CD14-positive monocyte (primary cell): ENCODE data around the gene DCP1B. TPM values are rescaled to one million over a fixed set of nuclear protein-coding genes. Genes with fewer than 3 reads are reported as not detected.

Experiments used
- DNase-seq, 3 donors: peaks; one replicate each; pipeline ENCODE4 v3.0.0-alpha.2; 2011 to 2022
- H2AFZ ChIP-seq: 2 replicates; pipeline ENCODE4 v1.6.0; 2012; ENCODE audit warnings: mild to moderate bottlenecking, low read depth, low read length, inconsistent platforms; ENCODE audit not compliant: insufficient read depth, poor library complexity, severe bottlenecking
- H3K27ac ChIP-seq, 2 donors: 1 replicate in 1 of 2; 2 replicates in 1 of 2; pipeline ENCODE4 v1.5.1; 2012 to 2013; ENCODE audit warnings: low read length in 2 of 2, control low read depth in 1 of 2, inconsistent platforms in 1 of 2, low read depth in 1 of 2, mild to moderate bottlenecking in 1 of 2
- H3K27me3 ChIP-seq, 2 donors: one replicate each; pipeline versions ENCODE4 v1.6.0 to v1.6.1; 2011 to 2013; ENCODE audit warnings: low read length in 2 of 2; ENCODE audit not compliant: control insufficient read depth in 2 of 2, insufficient read depth in 2 of 2
- H3K36me3 ChIP-seq, 2 donors: replicated peaks in 1 of 2; 1 replicate in 1 of 2; 2 replicates in 1 of 2; pipeline versions ENCODE4 v1.5.1 to v1.6.1; 2012 to 2013; ENCODE audit warnings: low read length in 2 of 2, control low read depth in 1 of 2, inconsistent platforms in 1 of 2, mild to moderate bottlenecking in 1 of 2; ENCODE audit not compliant: insufficient read depth in 2 of 2, control insufficient read depth in 1 of 2
- H3K4me1 ChIP-seq, 2 donors: 1 replicate in 1 of 2; 2 replicates in 1 of 2; pipeline versions ENCODE4 v1.5.1 to v1.6.1; 2012 to 2013; ENCODE audit warnings: low read length in 2 of 2, control low read depth in 1 of 2, inconsistent platforms in 1 of 2, mild to moderate bottlenecking in 1 of 2, moderate library complexity in 1 of 2; ENCODE audit not compliant: insufficient read depth in 2 of 2, control insufficient read depth in 1 of 2
- H3K4me2 ChIP-seq: replicated peaks from 2 replicates; pipeline ENCODE3; 2012; ENCODE audit warnings: low read length, moderate library complexity, mild to moderate bottlenecking; ENCODE audit not compliant: poor library complexity, severe bottlenecking; ENCODE audit errors: extremely low read depth
- H3K4me3 ChIP-seq, 3 experiments: fragments of 200-600 bp in 1 of 3; sonication (generic) in 1 of 3; replicated peaks in 1 of 3; 1 replicate in 2 of 3; 2 replicates in 1 of 3; pipeline ENCODE4 v1.5.1; 2011 to 2013; ENCODE audit warnings: low read length in 3 of 3, mild to moderate bottlenecking in 3 of 3, control low read depth in 2 of 3, low read depth in 2 of 3, inconsistent platforms in 1 of 3, moderate library complexity in 1 of 3
- H3K79me2 ChIP-seq: 2 replicates; pipeline ENCODE4 v1.6.0; 2012; ENCODE audit warnings: mild to moderate bottlenecking, control low read depth, inconsistent platforms, low read length, moderate library complexity; ENCODE audit not compliant: insufficient read depth
- H3K9ac ChIP-seq: 2 replicates; pipeline ENCODE4 v1.6.0; 2017; ENCODE audit warnings: low read length, mild to moderate bottlenecking; ENCODE audit not compliant: insufficient read depth, poor library complexity, severe bottlenecking
- H3K9me3 ChIP-seq, 2 donors: replicated peaks in 1 of 2; 1 replicate in 1 of 2; 2 replicates in 1 of 2; pipeline versions ENCODE4 v1.5.1 to v1.6.1; 2012 to 2013; ENCODE audit warnings: low read length in 2 of 2, control low read depth in 1 of 2; ENCODE audit not compliant: control insufficient read depth in 1 of 2, insufficient read depth in 1 of 2
- H4K20me1 ChIP-seq: 2 replicates; pipeline ENCODE4 v1.6.0; 2012; ENCODE audit warnings: mild to moderate bottlenecking, low read length, control low read depth, moderate library complexity; ENCODE audit not compliant: insufficient read depth
- H3K27ac Mint-ChIP-seq, 7 donors: one replicate each; pipeline ENCODE4 v1.8.0; 2020; ENCODE audit warnings: mild to moderate bottlenecking in 7 of 7, mixed read lengths in 7 of 7, moderate library complexity in 6 of 7, inconsistent platforms in 2 of 7
- H3K27me3 Mint-ChIP-seq, 3 donors: one replicate each; pipeline ENCODE4 v1.8.0; 2021 to 2022; ENCODE audit warnings: low read depth in 3 of 3, mild to moderate bottlenecking in 3 of 3, mixed read lengths in 3 of 3, moderate library complexity in 3 of 3, inconsistent platforms in 1 of 3
- H3K36me3 Mint-ChIP-seq, 2 donors: one replicate each; pipeline ENCODE4 v1.8.0; 2020; ENCODE audit warnings: mixed read lengths in 2 of 2, inconsistent platforms in 1 of 2, mild to moderate bottlenecking in 1 of 2
- H3K4me1 Mint-ChIP-seq: one replicate; pipeline ENCODE4 v1.8.0; 2020; ENCODE audit warnings: mild to moderate bottlenecking, mixed read lengths
- H3K4me3 Mint-ChIP-seq, 2 donors: one replicate each; pipeline ENCODE4 v1.8.0; 2020; ENCODE audit warnings: mild to moderate bottlenecking in 2 of 2, mixed read lengths in 2 of 2, moderate library complexity in 1 of 2
- H3K9me3 Mint-ChIP-seq, 7 donors: one replicate each; pipeline ENCODE4 v1.8.0; 2020 to 2022; ENCODE audit warnings: mixed read lengths in 7 of 7, mild to moderate bottlenecking in 6 of 7, moderate library complexity in 6 of 7, inconsistent platforms in 2 of 7
- WGBS: methylation state at CpG from one replicate; pipeline ENCODE4 v1.1.5; 2013; ENCODE audit warnings: missing lambda C conversion rate; ENCODE audit not compliant: insufficient coverage; 5-methylcytosine and 5-hydroxymethylcytosine counted together
- intact Hi-C, 2 donors: fragments of 100-400 bp; cut with micrococcal nuclease; formaldehyde crosslinking; loops; one replicate each; pipeline versions ENCODE4 v1.15.0 to v1.15.1; 2023
- polyA plus RNA-seq, 3 donors: library from polyadenylated mRNA; depleted of rRNA in 1 of 3; unstranded in 2 of 3; stranded (reverse) in 1 of 3; fragments of 300-500 nt in 2 of 3; fragments of >200 nt in 1 of 3; fragmentation: Illumina TruSeq in 2 of 3; gene quantifications; 1 replicate in 2 of 3; 2 replicates in 1 of 3; pipeline ENCODE4 v1.2.3, GENCODE V29; 2012 to 2021
- TF ChIP-seq, protein P1 (sequence below): fragments of 200-600 bp; IDR thresholded peaks from one replicate; pipeline ENCODE4 v1.8.0; 2022; ENCODE audit warnings: antibody characterized with exemption, mild to moderate bottlenecking

Gene DCP1B
- polyA plus RNA-seq, 3 donors, result 3.6 to 5.1 (median 4.9) TPM

DNA sequence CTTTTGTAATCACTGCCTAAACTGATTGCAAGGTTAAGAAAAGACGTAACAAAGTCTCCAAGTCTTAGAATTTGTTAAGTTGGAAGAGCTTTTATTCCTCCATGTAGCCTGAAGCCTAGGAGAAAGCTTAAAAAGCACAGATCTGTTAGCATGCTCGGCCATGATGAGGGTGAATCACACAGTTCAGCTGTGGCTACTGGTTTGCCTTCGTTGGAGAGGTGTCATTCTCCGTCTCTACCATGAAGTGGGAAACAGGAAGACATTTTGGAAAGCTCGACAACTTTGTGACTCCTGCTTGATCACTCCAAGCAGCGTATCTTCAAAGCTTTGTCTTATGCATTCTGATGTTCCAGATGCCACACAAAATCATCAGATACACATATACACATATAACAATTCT, 27.1 kb downstream of the DCP1B start:
- no peaks in the 10 kb centered on the region for H3K27me3 Mint-ChIP-seq
- no peak overlapping the region for H3K27ac ChIP-seq
- no peak overlapping the region for H3K4me3 ChIP-seq
- H3K4me3 Mint-ChIP-seq, result no peak overlapping the region
- no peak overlapping the region for H3K9ac ChIP-seq
- 94% methylated on average over 3 of the region's 6 CpGs for WGBS
- H3K27me3 ChIP-seq, result no peaks in the 10 kb centered on the region
- TF ChIP-seq, protein P1, sequence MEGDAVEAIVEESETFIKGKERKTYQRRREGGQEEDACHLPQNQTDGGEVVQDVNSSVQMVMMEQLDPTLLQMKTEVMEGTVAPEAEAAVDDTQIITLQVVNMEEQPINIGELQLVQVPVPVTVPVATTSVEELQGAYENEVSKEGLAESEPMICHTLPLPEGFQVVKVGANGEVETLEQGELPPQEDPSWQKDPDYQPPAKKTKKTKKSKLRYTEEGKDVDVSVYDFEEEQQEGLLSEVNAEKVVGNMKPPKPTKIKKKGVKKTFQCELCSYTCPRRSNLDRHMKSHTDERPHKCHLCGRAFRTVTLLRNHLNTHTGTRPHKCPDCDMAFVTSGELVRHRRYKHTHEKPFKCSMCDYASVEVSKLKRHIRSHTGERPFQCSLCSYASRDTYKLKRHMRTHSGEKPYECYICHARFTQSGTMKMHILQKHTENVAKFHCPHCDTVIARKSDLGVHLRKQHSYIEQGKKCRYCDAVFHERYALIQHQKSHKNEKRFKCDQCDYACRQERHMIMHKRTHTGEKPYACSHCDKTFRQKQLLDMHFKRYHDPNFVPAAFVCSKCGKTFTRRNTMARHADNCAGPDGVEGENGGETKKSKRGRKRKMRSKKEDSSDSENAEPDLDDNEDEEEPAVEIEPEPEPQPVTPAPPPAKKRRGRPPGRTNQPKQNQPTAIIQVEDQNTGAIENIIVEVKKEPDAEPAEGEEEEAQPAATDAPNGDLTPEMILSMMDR, result no peak
- H3K4me1 Mint-ChIP-seq, result peaks cover 4% of the 10 kb centered on the region
- H3K4me2 ChIP-seq, result no peak overlapping the region
- intact Hi-C loops, result no loop called here
- H3K9me3 Mint-ChIP-seq, result no peaks in the 10 kb centered on the region
- H3K27ac Mint-ChIP-seq, result peak overlapping the region in 1 of 7 donors; percentile 17
- H3K4me1 ChIP-seq, result no peaks in the 10 kb centered on the region
- no peaks in the 10 kb centered on the region for H3K36me3 ChIP-seq
- DNase-seq, result no peak
- no peaks in the 10 kb centered on the region for H4K20me1 ChIP-seq
- no peaks in the 10 kb centered on the region for H3K9me3 ChIP-seq
- no peaks in the 10 kb centered on the region for H3K79me2 ChIP-seq
- H2AFZ ChIP-seq, result no peak overlapping the region
- peaks cover 6 to 10% of the 10 kb centered on the region in 2 donors for H3K36me3 Mint-ChIP-seq

DNA sequence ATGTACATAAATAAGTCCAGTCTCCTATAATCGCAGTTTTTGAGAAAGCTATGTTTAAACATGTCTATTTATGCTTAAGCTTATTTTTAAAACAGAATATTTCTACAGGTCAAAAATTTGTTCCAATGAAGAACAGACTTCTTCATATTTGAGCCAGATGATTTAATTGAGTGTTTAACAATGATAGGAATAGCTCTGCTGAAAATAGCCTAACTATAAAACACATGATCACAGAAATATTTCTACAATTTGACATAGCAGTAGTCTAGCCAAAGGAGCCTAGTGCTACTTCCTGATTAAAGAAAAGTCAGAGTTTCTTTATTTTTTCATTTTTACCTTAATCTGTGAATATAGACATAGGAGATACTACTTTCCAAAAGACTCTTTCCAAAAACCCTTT, 29.4 kb downstream of the DCP1B start:
- no peaks in the 10 kb centered on the region for H4K20me1 ChIP-seq
- Mint-ChIP-seq H3K27me3 (no peaks in the 10 kb centered on the region), H3K4me3 (no peak overlapping the region), H3K36me3 (peaks cover 5 to 9% of the 10 kb centered on the region in 2 donors), H3K4me1 (peaks cover 4% of the 10 kb centered on the region), H3K9me3 (no peaks in the 10 kb centered on the region), H3K27ac (no peak overlapping the region)
- no peaks in the 10 kb centered on the region for H3K36me3 ChIP-seq
- no peak overlapping the region for H2AFZ ChIP-seq
- H3K4me3 ChIP-seq, result no peak overlapping the region
- TF ChIP-seq, protein P1, result no peak
- no peaks in the 10 kb centered on the region for H3K27me3 ChIP-seq
- no peak overlapping the region for H3K27ac ChIP-seq
- H3K79me2 ChIP-seq, result no peaks in the 10 kb centered on the region
- no peaks in the 10 kb centered on the region for H3K4me1 ChIP-seq
- no CpG with 5 or more reads among the region's 1 CpG for WGBS
- no peak overlapping the region for H3K4me2 ChIP-seq
- H3K9ac ChIP-seq, result no peak overlapping the region
- DNase-seq, result no peak
- no peaks in the 10 kb centered on the region for H3K9me3 ChIP-seq
- intact Hi-C loops, result no loop called here
